LNCaP clone FGC (cell line): ENCODE data around the gene PPM1D.
"Not testable (repeated sequence)": the region's sequence is repeated elsewhere in the genome, so short reads cannot be mapped to it uniquely, and the experiment has no call there.

Experiments
- DNase-seq: peaks from one replicate; pipeline ENCODE4 v3.0.0-alpha.2; 2011; ENCODE audit warnings: low read depth
- H3K4me3 ChIP-seq: 2 replicates; pipeline ENCODE4 v1.5.1; 2011; ENCODE audit warnings: mild to moderate bottlenecking, low read depth, low read length, control low read depth
- CTCF ChIP-seq: IDR thresholded peaks from 2 replicates; pipeline ENCODE4 v1.5.1; 2012; ENCODE audit warnings: mild to moderate bottlenecking; ENCODE audit not compliant: control insufficient read depth, insufficient read depth; ENCODE audit errors: extremely low read depth

PPM1D gene

GRCh38 chr17:60671482-60671881 is 71.5 kb downstream of the PPM1D start:
- no peak for DNase-seq
- TF ChIP-seq CTCF, result no peak
- no peak overlapping the region for H3K4me3 ChIP-seq

GRCh38 chr17:60674637-60675036 is 74.6 kb downstream of the PPM1D start:
- not testable (repeated sequence) for H3K4me3 ChIP-seq, DNase-seq

GRCh38 chr17:60675997-60676396 is 76.0 kb downstream of the PPM1D start:
- TF ChIP-seq CTCF, result no peak
- H3K4me3 ChIP-seq, result no peak overlapping the region
- DNase-seq, result no peak

- no peak for DNase-seq
- peak overlapping the region; percentile 88 for H3K4me3 ChIP-seq
- no peak for TF ChIP-seq CTCF
Measured at GRCh38 chr17:60676758-60677307, 76.8 kb downstream of the PPM1D start.

GRCh38 chr17:60677308-60678117 is 77.5 kb downstream of the PPM1D start, which contains the start of gene BCAS3:
TSS of gene BCAS3 (plus strand) at chr17:60677851.
- TF ChIP-seq CTCF, result no peak
- DNase-seq, result peak; percentile 98
- H3K4me3 ChIP-seq, result peak within 1 kb of the TSS; percentile 88

- no peak for DNase-seq
Measured at GRCh38 chr17:60678118-60678444, 78.1 kb downstream of the PPM1D start.

GRCh38 chr17:60679287-60679686 is 79.3 kb downstream of the PPM1D start:
- H3K4me3 ChIP-seq, result no peak overlapping the region
- TF ChIP-seq CTCF, result no peak
- DNase-seq, result no peak

More at GRCh38 chr17:60678118-60678444, 78.1 kb downstream of the PPM1D start:
- TF ChIP-seq CTCF, result no peak
- peak overlapping the region; percentile 88 for H3K4me3 ChIP-seq
